Measurements from ENCODE around the gene ABCB8.

Gene ABCB8

DNA sequence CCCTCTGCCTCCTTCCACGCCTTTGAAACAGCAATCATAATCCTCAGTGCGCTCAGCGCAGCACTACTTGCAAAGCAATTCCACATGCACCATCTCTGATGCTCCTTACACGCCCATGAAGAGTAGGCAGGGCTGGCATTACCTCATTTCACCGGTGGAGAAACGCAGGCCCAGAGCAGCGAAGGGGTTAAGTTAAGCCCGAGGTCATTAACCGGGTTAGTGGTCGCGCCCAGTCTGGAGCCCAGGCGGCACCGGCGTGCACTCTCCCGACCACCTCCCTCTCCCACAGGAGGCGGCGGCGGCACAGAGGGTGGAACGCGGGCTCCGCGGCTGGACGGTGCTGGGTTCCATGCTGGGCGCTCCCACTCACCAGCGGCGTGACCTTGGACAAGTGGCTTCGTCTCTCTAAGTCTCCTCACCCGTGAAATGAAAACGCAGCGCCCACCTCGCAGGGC lies 51.8 kb downstream of the ABCB8 start (continued):
- TF ChIP-seq, protein P1, sequence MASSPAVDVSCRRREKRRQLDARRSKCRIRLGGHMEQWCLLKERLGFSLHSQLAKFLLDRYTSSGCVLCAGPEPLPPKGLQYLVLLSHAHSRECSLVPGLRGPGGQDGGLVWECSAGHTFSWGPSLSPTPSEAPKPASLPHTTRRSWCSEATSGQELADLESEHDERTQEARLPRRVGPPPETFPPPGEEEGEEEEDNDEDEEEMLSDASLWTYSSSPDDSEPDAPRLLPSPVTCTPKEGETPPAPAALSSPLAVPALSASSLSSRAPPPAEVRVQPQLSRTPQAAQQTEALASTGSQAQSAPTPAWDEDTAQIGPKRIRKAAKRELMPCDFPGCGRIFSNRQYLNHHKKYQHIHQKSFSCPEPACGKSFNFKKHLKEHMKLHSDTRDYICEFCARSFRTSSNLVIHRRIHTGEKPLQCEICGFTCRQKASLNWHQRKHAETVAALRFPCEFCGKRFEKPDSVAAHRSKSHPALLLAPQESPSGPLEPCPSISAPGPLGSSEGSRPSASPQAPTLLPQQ (tag by site-specific recombination; IDR thresholded peaks at IDR 0.05) = no peak
- TF ChIP-seq ZNF544 (tag by site-specific recombination; IDR thresholded peaks at IDR 0.05) (no peak), PRDM1 (tag by site-specific recombination; IDR thresholded peaks at IDR 0.05) (no peak), ZNF423 (tag by site-specific recombination; IDR thresholded peaks at IDR 0.05) (0 out of 2 replicates have a peak, but pooled peaks have one; percentile 8), ZNF311 (tag by site-specific recombination; IDR thresholded peaks at IDR 0.05; ENCODE audit: borderline replicate concordance) (no peak), ZNF792 (tag by site-specific recombination; IDR thresholded peaks at IDR 0.05) (0 out of 2 replicates have a peak, but pooled peaks have one; percentile 22), PBX3 (CRISPR knock-in tag; IDR thresholded peaks at IDR 0.05) (no peak), ZBTB10 (tag by site-specific recombination; IDR thresholded peaks at IDR 0.05) (peak; percentile 72; the same call in 1 of the 2 replicates), ZNF555 (tag by site-specific recombination; conservative IDR thresholded peaks at IDR 0.05) (no peak), ZSCAN23 (tag by site-specific recombination; IDR thresholded peaks at IDR 0.05) (no peak), ZNF211 (tag by site-specific recombination; IDR thresholded peaks at IDR 0.05; ENCODE audit: low read depth) (no peak), ZNF473 (tag by site-specific recombination; IDR thresholded peaks at IDR 0.05) (no peak), SP3 (tag by site-specific recombination; IDR thresholded peaks at IDR 0.05) (peak; percentile 56; the same call in 1 of the 2 replicates), PATZ1 (tag by site-specific recombination; IDR thresholded peaks at IDR 0.05) (no peak), ZXDB (tag by site-specific recombination; IDR thresholded peaks at IDR 0.05) (no peak), HOXC10 (CRISPR knock-in tag; IDR thresholded peaks at IDR 0.05) (no peak), ZBTB1 (tag by site-specific recombination; IDR thresholded peaks at IDR 0.05) (no peak), ZNF16 (tag by site-specific recombination; IDR thresholded peaks at IDR 0.05; ENCODE audit: low read depth) (no peak), ZNF571 (tag by site-specific recombination; IDR thresholded peaks at IDR 0.05) (no peak), ZNF214 (tag by site-specific recombination; IDR thresholded peaks at IDR 0.05; ENCODE audit: borderline replicate concordance) (no peak), ZNF621 (tag by site-specific recombination; IDR thresholded peaks at IDR 0.05) (no peak), ZNF133 (tag by site-specific recombination; IDR thresholded peaks at IDR 0.05) (no peak), ZSCAN30 (tag by site-specific recombination; IDR thresholded peaks at IDR 0.05) (no peak), ZNF521 (tag by site-specific recombination; IDR thresholded peaks at IDR 0.05) (no peak)
- TF ChIP-seq, protein P2, sequence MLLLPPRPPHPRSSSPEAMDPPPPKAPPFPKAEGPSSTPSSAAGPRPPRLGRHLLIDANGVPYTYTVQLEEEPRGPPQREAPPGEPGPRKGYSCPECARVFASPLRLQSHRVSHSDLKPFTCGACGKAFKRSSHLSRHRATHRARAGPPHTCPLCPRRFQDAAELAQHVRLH (tag by site-specific recombination; IDR thresholded peaks at IDR 0.05) = no peak
- TF ChIP-seq, protein P3, sequence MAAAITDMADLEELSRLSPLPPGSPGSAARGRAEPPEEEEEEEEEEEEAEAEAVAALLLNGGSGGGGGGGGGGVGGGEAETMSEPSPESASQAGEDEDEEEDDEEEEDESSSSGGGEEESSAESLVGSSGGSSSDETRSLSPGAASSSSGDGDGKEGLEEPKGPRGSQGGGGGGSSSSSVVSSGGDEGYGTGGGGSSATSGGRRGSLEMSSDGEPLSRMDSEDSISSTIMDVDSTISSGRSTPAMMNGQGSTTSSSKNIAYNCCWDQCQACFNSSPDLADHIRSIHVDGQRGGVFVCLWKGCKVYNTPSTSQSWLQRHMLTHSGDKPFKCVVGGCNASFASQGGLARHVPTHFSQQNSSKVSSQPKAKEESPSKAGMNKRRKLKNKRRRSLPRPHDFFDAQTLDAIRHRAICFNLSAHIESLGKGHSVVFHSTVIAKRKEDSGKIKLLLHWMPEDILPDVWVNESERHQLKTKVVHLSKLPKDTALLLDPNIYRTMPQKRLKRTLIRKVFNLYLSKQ (tag by site-specific recombination; IDR thresholded peaks at IDR 0.05; ENCODE audit: borderline replicate concordance) = no peak
- TF ChIP-seq, protein P4, sequence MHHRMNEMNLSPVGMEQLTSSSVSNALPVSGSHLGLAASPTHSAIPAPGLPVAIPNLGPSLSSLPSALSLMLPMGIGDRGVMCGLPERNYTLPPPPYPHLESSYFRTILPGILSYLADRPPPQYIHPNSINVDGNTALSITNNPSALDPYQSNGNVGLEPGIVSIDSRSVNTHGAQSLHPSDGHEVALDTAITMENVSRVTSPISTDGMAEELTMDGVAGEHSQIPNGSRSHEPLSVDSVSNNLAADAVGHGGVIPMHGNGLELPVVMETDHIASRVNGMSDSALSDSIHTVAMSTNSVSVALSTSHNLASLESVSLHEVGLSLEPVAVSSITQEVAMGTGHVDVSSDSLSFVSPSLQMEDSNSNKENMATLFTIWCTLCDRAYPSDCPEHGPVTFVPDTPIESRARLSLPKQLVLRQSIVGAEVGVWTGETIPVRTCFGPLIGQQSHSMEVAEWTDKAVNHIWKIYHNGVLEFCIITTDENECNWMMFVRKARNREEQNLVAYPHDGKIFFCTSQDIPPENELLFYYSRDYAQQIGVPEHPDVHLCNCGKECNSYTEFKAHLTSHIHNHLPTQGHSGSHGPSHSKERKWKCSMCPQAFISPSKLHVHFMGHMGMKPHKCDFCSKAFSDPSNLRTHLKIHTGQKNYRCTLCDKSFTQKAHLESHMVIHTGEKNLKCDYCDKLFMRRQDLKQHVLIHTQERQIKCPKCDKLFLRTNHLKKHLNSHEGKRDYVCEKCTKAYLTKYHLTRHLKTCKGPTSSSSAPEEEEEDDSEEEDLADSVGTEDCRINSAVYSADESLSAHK (tag by site-specific recombination; IDR thresholded peaks at IDR 0.05) = no peak
- TF ChIP-seq, protein P5, sequence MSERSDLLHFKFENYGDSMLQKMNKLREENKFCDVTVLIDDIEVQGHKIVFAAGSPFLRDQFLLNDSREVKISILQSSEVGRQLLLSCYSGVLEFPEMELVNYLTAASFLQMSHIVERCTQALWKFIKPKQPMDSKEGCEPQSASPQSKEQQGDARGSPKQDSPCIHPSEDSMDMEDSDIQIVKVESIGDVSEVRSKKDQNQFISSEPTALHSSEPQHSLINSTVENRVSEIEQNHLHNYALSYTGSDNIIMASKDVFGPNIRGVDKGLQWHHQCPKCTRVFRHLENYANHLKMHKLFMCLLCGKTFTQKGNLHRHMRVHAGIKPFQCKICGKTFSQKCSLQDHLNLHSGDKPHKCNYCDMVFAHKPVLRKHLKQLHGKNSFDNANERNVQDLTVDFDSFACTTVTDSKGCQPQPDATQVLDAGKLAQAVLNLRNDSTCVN (tag by site-specific recombination; optimal IDR thresholded peaks at IDR 0.05) = no peak

Data from HEK293 (cell line).